Medulla oblongata (tissue), 1 donor: ENCODE measurements around the gene ARHGAP15.
A peak's percentile ranks its signal among the peaks of the same experiment; 100 is the strongest.

ENCODE experiments used
- DNase-seq: peaks from one replicate; pipeline ENCODE4 v3.0.0-alpha.2; 2015; ENCODE audit errors: extremely low spot score

The ARHGAP15 gene

DNA sequence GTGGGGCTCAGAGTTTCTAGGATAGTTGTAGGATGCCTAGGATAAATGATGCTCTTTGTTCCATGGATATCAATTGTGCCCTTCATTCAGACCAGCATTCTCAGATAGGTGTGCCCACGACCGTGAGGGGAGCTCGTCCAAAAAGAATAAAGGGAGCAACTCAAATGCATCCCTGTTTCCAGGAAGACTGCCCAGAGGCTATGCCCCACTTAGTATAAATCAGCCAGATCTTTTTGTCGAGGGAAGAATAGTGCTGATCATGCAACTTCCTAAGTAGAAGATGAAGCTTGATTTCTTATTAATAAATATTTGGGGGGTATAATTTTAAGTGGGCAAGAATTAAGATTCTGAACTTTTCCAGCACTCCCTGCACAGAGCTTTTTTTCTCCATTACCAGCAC, 450.2 kb downstream of the ARHGAP15 start:
- DNase-seq, result peak; percentile 33

DNA sequence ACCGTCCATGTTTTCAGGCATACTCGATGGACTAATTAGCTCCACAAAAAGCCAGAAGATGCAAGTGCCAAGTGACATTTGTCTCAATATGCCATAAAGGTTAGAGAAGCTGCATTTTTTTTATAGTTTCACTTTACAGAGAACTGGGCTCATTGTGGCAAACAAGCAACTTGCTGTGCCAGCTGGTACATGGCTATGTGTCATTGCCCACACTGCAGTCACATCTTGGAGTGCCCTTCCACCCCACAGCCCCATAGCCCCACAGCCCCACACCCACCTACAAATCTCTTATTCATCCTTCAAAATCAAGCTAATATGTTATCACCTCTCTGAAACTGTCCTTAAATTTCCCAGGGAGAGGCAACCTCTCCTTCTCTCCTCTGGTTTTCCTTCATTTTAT, 451.9 kb downstream of the ARHGAP15 start:
- DNase-seq, result peak; percentile 17

DNA sequence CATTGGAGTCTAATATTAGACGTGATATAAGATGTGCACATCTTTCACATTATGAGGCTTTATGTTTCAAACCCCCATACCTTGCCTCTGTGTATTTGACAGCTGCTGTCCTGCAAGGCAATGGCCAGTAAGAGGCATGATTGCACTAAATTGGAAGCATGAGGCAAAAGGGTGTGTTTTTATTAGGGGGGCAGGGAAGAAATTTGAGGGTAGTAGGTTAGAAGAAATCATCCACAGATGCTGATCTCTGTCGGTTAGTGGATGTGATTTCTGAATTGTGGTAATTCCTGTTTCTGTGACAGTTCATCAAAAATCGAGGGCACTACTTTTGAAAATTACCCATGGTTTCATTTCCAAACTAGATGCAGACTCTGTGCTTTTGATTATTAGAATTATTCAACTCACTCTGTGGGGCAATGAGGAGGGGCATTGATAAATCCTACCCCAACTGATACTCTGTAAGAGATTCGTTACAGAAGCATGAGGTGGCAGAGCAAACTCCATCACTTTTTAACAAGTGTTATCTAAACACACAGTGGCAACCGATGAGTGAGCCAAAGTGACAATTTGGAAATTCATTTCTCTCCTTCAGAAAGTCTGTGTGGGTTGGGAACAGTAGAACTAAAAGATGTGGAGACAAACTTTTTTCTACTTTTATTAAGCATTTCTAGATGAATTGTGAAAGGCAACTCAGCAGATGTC, 453.0 kb downstream of the ARHGAP15 start:
- peak; percentile 75 for DNase-seq

DNA sequence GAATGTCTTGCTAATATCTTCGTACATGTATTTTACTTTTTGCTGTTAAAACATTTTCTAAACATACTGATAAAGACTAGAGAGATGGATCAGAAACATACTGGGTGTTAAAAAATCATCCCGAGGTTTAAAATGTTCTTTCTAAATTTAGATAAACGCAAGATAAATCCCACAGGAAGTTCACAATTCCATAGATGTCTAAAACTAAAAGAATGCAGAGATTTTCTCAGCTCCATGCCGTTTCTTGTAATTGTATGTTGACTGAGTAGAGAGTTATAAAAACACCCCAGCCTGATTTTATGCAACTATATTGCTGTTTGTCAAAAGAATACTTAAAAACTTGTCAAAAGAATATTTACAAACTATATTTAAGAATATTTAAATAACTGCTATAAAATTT, 455.7 kb downstream of the ARHGAP15 start:
- DNase-seq, result no peak

DNA sequence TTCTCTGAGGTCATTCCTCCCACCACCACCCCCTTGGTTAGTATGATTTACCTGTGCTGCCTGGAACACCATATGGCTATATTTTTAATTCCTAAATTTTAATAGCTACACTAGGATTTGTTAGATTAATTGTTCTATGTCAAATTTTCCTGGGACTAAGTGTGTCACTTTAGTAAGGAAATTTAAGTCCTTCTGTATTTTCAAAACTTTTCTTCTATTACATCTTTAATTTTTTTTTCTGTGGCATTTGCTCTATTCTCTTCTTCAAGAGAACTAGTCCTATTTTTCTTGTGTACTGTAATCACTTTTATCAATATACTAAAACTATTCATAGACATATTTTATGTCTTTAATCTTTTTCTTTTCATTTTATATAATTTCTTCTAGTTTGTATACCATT, 456.9 kb downstream of the ARHGAP15 start:
- DNase-seq, result no peak

DNA sequence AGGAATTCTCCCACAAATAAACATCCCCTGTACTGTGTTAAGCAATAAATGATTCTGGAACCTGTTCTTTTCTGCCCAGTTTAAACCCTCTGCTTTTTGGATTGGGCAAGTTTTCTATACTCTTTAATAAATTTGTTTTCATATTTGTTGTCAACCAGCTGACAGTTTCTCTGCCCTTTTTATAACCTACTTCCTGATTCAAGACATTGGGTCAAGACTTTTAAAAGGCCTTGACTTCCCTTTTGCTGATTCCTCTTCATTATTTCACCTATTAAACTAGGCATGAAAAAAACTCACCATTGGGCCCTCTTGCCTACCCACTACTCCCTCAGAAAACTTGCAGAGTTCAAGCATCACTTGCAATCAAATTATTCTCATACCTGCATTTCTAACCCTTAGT, 459.5 kb downstream of the ARHGAP15 start:
- no peak for DNase-seq

DNA sequence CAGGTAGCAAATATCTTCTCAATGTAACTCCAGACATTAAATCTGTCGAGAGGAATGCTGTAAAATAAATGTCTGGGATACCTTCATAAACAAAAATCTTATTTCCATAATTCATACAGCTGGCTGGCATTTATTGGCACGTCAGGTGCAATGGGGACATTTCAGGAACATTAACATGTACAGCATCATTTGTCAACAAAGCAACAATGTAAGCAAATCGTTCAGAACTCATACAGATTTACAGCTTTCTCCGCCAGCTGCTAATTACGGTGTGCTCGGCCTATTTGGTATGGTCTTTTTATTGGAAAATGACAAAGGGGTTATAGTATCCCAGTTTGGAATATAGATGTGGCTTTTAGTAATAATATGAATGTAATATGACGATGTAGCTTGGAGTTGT, 464.9 kb downstream of the ARHGAP15 start:
- no peak for DNase-seq

DNA sequence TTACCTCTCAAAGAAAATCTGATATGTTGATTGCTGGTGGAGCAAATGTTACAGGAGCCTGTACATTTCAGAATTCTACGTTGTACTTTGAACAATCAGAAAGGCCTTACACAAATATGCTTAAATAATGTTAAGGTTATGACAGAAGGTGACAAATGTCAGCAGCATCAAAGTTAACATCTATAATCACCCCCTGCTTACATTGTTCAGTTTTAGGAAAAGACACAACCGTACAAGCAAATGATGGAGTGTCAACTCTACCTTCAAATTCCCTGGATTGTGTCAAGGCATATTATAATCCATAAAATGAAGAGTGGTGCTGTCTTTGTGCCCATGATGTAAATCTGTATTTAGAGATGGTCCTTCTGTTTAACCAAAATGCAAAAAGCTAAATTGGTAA, 465.5 kb downstream of the ARHGAP15 start:
- no peak for DNase-seq

DNA sequence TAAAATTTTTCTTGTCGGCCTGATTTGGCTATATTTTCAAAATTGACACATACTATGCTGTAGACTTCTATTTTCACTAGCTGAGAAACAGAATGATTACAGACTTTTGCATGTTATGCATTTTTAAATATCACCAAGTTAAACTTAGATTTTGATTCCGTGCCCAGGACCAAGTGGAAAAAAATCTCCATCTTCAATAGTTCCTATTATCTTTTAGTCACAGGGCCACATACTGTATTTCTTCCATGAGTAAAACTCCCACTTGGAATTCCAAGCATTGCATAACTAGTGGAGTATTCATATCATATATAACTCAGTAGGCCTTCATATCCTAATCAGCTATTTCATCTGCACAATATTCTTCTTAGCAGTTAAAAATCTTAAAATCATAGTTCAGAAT, 470.9 kb downstream of the ARHGAP15 start:
- DNase-seq, result no peak

DNA sequence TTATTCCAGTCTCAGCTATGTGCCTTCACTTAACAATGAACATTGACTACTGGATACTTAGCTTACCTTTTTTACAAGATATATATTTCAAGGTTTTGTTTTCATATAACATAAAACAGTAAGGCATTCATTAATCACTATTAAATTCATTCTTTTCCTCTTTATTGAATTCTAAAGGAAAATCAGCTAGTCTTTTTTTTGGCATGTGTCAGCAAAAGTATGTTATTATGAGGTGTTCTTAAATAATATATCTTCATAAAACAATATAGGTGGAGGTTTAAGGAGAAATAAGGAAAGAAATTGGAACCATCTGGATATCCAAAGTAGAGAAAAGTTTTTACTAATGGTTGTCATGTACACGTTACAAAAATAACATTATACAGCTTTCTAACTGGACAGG, 472.6 kb downstream of the ARHGAP15 start:
- DNase-seq, result no peak

DNA sequence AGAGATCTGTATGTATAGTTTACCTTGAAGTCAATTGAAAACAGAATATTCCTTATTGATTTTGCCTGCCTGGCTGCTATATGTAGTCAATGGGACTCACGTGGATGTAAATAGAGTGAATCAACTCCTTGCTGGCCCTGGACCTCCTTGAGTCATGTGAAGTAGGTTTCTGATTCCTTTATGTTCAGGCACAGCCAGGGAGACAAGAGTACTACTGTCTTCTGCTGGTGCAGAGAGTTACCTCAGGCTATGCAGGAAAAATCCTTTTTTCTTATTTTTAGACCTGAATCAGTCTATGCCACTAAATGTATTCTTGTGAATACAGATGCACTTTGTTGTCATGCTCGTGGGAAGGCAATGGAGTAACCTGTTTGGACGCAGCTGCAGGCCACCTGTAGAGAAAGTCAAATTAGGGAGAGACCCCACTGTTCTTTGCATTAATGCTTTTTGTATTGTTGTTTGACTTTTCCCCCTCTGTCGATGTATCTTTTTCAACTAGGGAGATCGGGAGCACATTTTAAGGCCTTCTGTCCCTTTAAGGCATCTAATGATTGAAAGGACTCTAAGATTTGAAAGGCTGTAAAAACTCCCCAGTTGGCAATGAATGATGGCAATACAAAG, 473.9 kb downstream of the ARHGAP15 start:
- no peak for DNase-seq

DNA sequence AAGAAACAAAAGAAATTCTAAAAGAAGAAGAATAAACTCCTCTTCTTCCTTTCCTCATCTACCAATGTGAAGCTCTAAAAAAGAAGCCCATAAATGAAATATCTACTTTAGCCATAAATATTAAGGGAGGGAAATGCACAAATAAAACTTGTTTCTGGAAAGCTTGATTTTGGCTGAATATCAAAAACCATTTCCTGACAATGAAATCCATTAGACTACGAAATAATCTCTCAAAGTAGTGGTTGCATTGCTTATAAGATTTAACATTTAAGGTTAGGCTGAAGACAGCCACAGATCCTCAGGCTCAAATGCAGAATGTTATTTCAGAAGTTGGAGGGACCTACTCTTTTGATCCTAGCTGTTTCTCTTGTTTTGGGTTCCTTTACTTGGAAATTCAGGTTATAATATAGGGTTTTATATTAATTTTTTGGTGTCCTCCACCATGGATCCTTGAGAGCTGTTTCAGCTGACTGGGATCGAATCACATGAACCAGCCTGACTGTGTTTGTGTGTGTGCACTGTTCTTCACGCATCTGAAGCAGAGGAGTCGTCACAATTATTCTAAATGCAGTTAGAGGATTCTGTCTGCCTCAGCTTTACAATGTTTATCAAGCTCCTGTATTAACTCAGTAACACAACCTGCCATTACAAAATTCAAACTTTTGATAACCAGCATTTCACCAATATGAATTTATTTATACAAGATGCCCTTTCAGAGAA, 474.8 kb downstream of the ARHGAP15 start:
- peak; percentile 57 for DNase-seq

DNA sequence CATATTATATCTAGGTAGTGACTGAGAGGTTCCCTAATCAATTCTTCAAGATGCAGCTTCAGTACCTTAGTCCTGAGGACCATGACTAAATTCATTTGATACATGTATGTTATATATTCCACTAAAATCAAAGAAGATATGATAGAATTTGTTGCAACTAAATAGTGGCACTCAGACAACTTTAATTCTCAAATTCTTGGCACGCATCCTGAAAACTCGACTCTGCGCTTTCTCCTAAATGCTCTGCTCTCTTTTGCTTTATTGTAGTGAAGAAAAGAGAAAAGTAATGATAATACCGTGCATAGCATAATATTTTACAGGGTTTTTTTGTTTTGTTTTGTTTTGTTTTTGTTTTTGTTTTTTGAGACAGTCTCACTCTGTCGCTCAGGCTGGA, 475.3 kb downstream of the ARHGAP15 start:
- DNase-seq, result no peak

DNA sequence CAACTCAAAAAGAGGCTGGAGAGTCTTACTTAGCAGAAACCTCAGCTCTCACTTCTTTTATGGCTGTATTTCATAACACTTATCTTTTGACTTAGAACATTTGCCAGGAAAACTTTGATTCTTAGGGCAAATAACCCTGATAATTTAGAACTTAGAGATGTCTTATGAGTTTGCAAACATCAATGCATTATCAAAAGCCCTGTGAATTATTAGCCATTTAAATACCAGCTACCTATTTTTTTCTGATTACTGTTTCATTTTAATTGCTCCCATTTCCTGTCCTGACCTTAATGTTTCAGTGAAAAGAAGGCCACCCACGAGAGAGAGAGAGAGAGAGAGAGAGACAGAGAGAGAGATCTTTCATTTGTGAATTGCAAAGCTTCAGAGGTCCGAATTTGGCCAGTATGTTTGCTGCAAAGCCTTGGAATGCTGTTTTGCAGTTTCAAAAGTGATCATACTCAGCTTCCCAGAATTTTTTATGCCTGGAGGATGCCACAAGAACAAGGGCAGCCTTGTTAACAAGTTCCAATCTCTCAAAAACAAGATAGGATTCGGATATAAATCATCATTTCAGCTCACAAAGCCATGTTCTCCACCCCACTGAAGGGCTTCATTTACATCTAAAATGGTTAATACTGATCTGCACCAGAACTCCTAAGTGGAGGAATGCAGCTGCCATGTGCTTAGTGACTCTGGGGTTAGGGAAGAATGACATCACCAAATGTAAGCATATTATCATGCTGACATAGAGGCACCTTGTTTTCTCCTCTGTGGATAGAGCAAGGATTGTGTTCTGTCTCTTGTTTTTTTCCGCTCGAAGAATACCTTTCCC, 478.2 kb downstream of the ARHGAP15 start:
- peak; percentile 52 for DNase-seq

DNA sequence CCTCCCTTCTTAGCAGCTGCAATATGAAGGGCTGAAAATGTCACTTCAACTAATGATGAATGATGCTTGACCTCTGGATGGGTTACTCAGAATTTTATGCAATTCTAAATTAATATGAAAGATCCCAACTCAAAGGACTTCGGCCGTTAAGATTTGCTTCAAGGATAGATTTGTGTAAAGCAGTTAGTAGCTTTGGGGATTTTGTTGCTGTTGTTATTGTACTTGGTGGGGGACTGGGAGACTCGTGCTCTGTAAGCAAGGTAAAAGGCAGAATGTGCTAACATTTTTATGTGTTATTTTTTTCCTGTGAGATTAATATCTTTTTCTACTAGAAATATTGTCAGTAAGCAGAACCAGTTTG, 478.8 kb downstream of the ARHGAP15 start:
- no peak for DNase-seq

DNA sequence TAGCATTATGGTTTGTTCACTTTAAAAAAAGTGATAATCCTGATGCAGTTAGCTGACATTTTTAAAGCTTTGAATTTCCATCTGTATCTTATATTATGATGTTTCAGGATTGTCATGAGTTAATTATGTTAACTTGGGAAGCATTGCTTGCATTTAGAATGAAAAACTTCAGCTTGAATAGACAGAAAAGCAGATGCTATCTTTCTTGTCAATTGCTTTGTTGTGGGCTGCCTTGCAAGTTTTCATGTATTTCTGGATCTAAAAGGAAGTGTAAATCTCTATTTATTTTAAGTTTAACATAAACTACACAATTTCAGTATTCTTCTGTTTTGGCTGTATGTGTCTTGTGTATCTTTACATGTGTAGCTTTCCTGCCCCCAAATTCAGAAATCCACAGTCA, 479.5 kb downstream of the ARHGAP15 start:
- no peak for DNase-seq

DNA sequence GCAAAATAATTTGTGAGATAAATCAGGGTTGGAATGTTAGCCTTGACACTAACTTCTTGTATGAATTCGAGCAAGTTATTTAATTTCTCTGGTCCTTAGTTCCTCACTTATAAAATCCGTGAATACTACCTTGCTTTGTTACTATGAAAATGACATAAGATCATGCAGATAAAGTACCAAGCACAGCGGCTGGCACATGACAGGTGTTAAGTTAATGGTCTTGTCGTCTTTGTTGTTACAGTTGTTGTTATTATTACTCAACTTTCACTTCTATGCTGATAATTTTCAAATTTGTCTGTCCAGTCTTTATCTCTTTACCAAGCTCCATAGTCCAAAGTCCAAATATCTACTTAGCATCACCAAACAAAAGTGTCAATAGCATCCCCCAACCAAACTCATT, 482.1 kb downstream of the ARHGAP15 start:
- DNase-seq, result no peak

DNA sequence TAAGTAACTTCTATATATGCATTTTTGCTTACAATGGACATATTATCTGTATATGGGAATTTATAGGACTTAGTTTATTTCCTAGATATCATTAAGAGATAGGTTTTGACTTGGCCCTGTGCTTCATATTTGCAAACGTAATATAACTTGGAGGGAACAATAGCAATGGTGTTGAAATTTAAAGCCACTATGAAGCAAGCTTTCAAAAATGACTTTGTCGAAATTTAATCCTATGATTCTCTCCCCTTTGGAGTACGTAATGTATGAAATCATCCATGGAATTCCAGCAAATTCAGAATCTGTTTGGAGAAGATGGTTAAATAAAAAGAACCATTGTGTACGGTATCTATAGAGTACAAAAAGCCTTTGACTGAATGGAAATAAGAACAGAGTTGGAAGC, 486.3 kb downstream of the ARHGAP15 start:
- DNase-seq, result peak; percentile 29

DNA sequence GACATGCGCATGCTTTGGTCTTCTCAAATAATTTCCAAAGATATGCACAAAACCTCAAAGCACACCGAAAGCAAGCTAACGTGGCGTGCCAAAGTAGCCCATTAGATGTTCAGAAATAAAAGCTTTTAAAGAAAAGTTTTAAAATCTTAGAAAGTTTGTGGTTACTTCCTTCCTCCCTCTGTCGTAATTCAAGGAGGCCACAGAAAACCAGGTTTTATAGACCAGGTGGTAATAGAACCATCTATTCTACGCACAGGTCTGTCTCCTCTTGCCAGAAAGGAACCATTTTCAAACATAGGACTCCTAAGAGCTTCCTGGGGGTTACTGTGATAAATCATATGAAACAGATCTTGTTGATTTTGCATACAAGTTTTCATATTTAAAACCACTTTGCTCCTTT, 487.2 kb downstream of the ARHGAP15 start:
- no peak for DNase-seq

DNA sequence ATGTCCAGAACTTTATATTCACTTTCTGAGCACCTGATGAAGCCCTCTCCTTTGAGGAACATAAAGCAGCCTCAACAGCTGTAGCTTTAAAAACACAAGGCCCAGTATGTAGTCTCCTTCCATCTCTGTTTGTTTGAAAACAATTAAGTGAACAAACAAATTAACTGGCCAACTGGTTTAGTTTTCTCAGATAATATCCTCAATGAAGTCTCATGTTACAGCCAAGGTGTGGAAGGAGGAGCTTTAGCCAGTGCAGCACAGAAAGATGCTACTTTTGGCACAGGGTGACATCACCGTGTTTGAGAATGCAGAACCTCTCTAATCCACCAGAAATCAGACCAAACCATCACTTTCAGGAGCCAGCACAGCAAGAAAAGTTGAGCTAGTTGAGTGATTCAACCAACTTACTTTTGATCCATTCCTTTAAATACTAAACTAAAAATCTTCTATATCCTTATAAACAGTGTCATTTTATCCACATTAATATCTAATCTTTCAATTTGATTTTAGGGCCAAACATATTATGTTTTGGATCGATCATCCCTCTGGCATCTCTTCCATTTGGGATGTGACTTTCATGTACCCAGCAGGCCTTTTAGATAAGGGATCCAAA, 488.7 kb downstream of the ARHGAP15 start:
- DNase-seq, result no peak

DNA sequence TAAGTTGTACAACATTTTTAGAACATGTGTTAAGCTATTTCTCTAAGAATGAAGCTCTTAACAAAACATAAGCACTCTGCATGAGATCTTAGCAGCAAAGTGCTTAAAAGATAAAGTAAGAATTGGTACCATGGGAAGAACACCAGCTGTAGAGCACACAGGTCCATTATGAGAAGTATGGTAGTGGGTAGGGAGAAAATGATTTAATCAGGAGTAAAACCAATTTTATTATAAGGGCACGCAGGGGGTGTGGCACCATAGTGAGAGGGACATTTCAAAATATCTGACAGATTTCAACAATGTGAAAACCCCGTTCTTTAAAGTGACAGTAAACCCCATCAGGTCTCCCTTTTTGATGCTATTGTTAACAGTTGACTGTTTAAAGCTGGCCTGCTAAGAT, 492.9 kb downstream of the ARHGAP15 start:
- DNase-seq, result no peak
